ENCODE measurements around the gene RPL37. TPM values are rescaled to one million over a fixed set of nuclear protein-coding genes. Genes with fewer than 3 reads are reported as not detected.

The RPL37 gene
- total and polyA plus RNA-seq, 2 donors (not counting 3 experiments of a cell fraction or from before 2014, with no cell fraction given) = 259 to 1,348 TPM

DNA sequence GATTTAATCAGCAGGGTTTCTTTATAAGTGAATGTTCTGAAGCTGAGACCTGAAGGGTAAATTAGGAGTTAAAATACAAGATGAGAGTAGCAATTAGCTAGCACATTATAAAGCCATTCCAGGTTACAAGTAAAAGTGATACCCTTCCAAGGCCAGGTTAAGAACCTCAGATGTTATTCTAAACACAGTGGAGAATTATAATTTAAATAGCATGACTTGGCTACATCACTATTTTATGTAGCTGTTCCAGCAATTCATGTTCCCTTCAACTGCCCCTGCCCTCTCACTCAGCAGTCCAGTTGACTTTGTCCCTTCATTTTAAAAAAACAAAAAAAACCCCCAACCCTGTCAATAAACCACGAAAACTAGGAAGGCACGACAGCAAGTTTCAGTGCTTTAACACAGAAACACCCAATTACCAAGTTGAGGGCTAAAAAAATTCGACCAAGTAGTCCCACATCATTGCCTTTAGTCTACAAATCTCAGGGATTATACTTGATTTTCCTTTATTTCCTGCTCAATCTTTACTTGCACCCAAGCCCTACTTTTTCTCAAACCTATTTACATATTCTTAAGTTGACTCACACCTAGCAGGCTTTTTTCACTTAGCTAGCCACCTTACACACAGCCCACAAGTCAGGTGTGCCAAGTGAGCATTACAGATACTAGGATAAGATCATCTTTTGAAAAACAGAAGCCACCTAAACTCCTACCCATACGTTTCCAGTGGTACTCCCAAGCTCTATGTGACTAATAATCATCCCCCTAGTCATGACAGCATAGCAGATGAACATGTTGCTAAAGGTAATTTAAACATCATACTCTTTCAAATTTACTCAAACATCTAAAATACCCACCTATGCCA, 3.4 kb downstream of the RPL37 start:
- ChIA-PET CTCF (no interaction called here), POLR2A (interaction anchor here (0.7 to 2.5 kb wide), 3 partner anchors 11 to 35 kb away, joined by 3 to 8 read pairs (median 4); partner anchors contain the start of genes CARD6 and PRKAA1)
- Histone ChIP-seq H3K79me2 (ENCODE audit: control insufficient read depth, insufficient read depth, low read length) (peaks cover 59% of the 10 kb centered on the region), H3K27ac (ENCODE audit: insufficient read depth, low read depth, low read length) (no peak overlapping the region), H3K4me3 (replicated peaks in 1 of 3; ENCODE audit: insufficient read depth in 1 of 3, low read depth in 1 of 3, low read length in 3 of 3) (no peak overlapping the region), H3K36me3 (ENCODE audit: control insufficient read depth in 2 of 2, extremely low read depth in 1 of 2, insufficient read depth in 2 of 2, low read length in 2 of 2) (peaks cover 29 to 48% of the 10 kb centered on the region in 2 experiments), H3K9me1 (replicated peaks; ENCODE audit: control insufficient read depth, extremely low read depth, insufficient read depth, low read length) (no peaks in the 10 kb centered on the region), H2AFZ (ENCODE audit: low read depth, low read length) (no peak overlapping the region), H4K20me1 (replicated peaks; ENCODE audit: control insufficient read depth, extremely low read depth, insufficient read depth, low read length) (peaks cover 4% of the 10 kb centered on the region), H3K9me3 (replicated peaks; ENCODE audit: control insufficient read depth, insufficient read depth, low read length) (no peaks in the 10 kb centered on the region), H3K4me2 (ENCODE audit: insufficient read depth, low read length) (peak overlapping the region; percentile 86), H3K4me1 (ENCODE audit: control insufficient read depth, extremely low read depth, insufficient read depth, low read length) (peaks cover 28% of the 10 kb centered on the region), H3K27me3 (ENCODE audit: control insufficient read depth in 2 of 2, insufficient read depth in 2 of 2, low read length in 2 of 2) (no peaks in the 10 kb centered on the region), H3K9ac (replicated peaks; ENCODE audit: extremely low read depth, insufficient read depth, low read length) (no peak overlapping the region)
- DNase-seq (ENCODE audit: low read depth, low spot score) (no peak), FAIRE-seq (no peak)
- no peak for TF ChIP-seq EZH2 (IDR thresholded peaks at IDR 0.05; ENCODE audit: borderline replicate concordance, low read depth, low read length, severe bottlenecking)
- TF ChIP-seq, protein P1, sequence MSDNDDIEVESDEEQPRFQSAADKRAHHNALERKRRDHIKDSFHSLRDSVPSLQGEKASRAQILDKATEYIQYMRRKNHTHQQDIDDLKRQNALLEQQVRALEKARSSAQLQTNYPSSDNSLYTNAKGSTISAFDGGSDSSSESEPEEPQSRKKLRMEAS (IDR thresholded peaks at IDR 0.05; ENCODE audit: insufficient read depth, insufficient read length) = no peak
- TF ChIP-seq FOS (IDR thresholded peaks at IDR 0.05; ENCODE audit: borderline replicate concordance, insufficient read depth, low read length) = no peak
- TF ChIP-seq JUN (IDR thresholded peaks at IDR 0.05; ENCODE audit: borderline replicate concordance, insufficient read depth, insufficient read length, low read depth) = no peak
- TF ChIP-seq MYC (IDR thresholded peaks at IDR 0.05; ENCODE audit: low read depth, low read length) = no peak
- TF ChIP-seq POLR2AphosphoS5 (IDR thresholded peaks at IDR 0.05; ENCODE audit: insufficient read depth, low read depth, low read length) = no peak
- peak; percentile 30 for TF ChIP-seq POLR2A (IDR thresholded peaks at IDR 0.05; ENCODE audit: low read depth, low read length)
- intact Hi-C loops (cut with micrococcal nuclease) = no loop called here
- BruUV-seq (replicated peaks) = no TSS peak
- dilution Hi-C loops (cut with MboI; ENCODE audit: extremely low pct_ligation_motif_present, low sequenced_read_pairs) = no loop called here
